CD4-positive, alpha-beta T cell treated with Interleukin-21 for 1 hour (primary cell): ENCODE measurements around the gene CAMKMT.

ENCODE experiments used
- DNase-seq: peaks from one replicate; pipeline ENCODE4 v3.0.0-alpha.2; 2020

The CAMKMT gene

DNA sequence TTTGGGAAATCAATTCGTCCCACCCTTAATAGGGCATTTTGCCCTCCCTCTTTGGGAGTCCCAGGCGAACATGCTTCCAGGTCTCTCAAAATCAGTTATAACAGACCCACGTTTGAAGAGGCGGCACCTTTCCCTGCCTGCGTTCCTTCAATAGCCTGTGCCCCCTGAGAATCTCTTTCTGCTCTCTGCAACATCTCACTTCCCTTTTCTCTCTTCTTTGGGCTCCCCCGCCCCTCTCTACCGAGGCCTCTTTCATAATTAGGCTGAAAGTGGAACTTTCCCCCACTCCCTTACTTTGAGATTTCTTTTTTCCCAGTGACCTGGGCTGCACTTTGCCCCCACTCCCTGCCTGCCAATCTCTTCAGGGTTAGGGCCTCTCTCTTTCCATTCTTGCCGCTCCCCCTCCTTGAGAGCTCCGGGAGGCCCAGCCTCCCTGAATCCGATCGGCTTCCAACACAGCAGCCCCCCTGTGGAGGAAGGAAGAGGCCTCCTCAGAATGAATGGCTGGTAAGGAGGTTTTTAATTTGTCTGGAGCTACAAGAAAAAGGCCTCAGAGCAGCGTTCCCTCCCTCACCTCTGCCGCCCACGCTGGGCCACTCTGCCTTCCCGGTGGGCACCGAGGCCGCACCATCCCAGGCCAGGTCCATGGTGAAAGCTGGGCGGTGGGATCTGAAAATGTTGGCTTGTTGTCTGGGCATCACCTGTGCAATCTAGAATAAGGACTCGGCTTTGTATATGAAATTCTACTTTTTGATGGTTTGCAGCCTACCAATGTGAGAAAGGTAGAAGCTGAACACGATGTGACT lies 417.1 kb downstream of the CAMKMT start:
- DNase-seq, result peak; percentile 9

DNA sequence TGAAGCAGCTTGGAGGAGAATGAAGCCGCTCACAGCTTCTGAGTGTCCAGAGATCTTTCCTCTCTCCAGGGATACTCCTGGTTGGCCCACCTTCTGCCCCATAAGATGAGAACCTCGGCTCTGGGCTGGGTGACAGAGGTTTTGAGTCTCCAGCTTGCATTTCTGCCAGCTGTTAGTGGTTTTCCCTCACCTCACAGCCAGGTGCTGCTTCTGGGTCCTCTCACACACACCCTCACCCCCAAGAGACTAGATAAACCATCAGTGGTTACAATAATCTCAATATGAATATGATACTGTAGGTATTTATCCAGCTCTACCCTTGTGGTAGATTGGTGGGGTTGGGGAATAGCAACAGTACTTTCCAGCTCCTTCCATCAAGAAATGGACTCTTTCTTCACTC lies 418.0 kb downstream of the CAMKMT start:
- no peak for DNase-seq

DNA sequence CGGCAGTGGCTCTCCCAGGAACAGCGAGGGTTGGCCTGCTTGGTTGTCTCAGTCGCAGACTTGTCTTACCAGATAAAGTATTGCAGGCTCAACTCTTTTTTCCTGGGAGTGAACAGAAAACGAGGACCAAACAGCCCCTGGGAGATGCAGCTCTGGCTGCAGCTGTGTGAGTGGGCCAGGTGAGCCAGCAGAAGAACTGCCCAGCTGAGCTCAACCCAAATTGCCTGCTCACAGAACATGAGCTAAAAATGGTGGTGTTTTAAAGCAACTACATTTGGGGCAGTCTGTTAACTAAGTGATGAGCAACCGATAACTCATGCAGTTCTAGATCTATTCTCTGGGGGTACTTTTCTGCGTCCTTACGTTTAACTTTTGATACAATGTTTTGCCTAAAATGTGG lies 418.7 kb downstream of the CAMKMT start:
- DNase-seq, result no peak

DNA sequence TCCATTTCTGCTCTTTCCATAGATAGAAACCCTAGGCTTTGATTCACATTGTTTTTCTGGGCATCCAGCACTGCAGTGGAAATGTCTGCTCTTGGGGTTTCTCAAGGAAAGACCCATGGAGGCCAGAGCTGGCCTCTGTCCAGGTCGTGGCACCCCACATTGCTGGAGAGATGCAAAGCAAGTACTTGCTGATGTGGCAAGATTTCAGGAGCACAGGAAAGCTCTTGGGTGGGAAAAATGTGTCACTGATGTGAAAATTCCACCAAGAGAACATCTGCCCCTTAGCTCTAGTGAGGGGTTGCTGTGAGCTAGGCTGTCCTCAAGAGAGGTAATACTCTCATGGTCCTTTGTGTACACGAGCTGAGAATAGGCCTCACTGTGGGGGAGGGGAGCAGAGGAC lies 423.7 kb downstream of the CAMKMT start:
- DNase-seq, result no peak

DNA sequence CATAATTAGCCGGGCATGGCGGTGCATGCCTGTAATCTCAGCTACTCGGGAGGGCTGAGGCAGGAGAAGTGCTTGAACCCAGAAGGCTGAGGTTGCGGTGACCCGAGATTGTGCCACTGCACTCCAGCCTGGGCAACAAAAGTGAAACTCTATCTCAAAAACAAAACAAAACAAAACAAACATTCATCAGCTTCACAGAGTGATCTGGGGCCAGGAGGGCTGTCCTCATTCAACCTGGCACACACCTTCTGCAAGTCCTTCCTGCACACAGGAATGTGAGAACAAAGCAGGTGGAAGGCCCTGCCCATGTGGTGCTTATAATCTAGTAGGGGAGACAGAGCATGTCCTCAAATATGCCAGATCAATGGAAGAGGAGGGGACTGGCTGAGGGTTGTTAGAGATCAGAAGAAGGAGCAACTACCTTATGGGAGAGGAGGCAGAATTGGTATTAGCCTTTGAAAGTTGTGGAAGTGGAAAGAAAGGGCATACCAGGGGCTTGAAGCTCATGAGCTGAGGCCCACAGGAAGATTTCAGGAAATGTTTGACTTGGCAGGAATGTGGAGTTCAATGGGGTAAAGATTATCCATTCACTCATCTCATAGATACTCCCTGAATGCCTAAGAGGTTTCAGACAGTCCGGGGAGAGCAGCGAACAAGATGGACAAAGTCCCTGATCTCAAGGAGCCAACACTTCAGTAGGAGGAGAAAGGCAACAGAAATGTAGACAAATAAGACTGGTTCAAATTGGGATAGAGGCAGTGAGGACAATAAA lies 424.5 kb downstream of the CAMKMT start:
- no peak for DNase-seq

DNA sequence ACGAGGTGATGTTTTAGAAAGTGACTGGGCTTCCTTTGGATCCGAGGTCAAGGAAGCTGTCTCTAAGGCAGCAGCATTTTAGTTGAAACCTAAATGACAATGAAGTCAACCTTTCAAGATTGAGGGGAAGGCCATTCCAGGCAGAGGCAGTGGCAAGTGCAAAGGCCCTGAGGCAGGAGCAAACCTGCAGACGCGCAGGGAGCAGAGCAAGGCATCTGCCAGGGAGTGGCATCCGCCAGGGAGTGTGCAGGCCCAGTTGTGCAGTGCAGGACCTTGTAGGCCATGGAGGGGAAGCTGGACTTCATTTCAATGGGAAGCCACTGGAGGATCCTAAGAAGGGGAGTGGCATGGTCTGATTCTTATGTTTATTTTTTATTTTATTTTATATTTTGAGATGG lies 425.1 kb downstream of the CAMKMT start:
- DNase-seq, result no peak

DNA sequence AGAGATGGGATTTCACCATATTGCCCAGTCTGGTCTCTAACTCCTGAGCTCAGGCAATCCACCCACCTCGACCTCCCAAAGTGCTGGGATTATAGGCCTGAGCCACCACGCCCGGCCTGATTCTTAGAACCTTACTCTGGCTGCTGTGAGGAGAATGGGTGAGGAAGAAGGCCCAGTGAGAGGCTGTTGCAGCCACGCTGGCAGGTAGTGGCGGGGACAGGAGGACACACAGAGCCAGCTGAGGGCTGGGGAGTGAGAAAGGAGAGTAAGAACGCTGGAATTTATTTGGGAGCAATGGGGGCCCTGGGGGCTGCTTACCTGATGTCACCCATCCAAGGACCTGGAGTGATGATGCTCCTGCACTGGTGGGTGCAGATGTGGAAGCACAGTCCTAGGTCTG lies 425.9 kb downstream of the CAMKMT start:
- DNase-seq, result no peak

DNA sequence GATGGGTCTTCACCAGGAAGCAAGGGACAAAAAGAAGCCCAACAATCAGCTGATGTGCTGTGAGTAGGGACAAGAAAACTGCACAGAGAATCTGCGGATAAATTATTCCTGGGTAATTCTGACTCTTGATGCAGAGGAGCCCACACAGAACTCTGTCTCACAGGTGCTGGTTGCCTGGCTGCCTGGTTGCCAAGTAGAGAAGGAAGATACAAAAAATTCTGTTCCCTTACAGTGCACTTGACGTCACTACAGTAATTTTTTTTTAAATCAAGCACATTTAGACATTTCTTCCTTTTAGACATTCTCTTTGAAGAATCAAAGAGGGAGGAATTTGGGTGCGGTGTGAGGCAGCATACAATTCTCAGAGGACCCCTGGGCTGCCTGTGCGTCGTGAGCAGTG lies 427.7 kb downstream of the CAMKMT start:
- DNase-seq, result no peak

DNA sequence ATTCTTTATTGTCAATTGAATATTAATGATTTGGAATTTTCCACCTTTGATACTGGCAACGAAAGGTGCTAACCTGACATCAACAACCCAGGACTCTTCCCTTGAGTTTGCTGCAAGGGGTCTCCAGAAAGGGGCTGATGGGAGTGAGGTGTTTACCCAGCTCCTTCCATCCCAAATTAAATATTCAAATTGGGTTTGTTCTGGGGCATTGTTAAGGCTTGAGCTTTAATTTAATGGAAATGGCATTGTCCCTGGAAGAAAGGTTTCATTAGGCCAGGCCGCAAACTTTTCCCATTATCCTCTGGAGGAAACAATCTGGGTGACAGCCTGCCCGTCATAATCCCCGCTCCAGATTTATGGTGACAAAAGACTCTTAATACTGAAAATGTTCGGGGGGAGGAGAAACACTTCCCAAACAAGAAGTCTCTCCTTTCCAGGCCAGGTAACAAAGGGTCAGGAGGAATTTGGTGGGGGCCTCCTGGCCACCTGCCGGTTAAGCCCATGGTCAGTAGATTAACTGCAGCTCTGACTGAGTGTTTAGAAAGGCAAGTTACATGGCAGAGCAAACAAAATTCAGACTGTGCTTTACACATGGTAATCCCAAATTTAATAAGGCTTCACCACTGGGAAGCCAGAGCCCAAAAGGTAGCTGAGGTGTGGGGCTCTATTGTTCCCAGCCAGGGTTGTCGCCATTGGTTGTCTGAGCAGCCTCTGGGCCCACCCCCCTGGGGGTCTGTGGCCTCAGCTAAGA lies 428.4 kb downstream of the CAMKMT start:
- no peak for DNase-seq

DNA sequence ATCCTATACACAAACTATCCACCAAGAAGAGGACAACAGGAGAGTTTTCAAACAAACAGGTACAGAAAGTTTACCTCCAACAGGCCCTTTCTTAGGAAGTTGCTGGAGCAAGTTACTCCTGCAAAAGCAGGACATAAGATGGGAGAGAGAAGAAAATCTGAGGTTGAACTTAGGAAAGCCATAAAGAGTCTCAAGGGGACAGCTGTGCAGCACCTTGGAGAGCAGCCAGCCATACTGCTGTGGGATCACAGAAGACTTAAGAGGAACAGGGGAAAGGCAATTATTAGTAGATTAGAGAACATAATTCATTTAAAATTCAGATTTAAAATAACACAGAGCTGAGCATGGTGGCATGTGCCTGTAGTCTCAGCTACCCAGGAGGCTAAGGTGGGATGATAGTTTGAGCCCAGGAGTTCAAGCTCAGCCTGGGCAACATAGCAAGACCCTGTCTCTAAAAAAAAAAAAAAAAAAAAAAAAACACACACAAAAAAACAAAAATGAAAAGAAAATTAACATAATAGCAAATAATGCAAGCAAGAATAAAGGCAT lies 431.6 kb downstream of the CAMKMT start:
- DNase-seq, result no peak

DNA sequence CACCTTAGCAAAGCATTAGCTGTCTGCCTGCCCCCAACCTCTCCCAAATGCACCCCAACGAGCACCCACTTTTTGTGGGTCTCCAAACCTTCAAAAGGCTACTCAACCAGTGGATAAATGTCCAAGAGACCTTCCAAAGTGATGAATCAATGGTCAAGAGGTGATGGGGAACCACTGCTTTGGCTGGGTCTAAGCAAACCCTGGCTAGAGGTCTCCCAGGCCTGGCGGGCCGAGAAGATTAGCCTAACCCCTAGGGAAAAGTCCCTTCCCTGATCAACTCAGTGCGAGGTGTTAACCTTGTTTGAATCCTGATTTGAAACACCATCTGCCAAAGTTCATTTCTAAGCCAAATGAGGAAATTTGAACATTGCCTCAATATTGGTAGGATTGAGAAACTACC lies 435.0 kb downstream of the CAMKMT start:
- DNase-seq, result no peak

DNA sequence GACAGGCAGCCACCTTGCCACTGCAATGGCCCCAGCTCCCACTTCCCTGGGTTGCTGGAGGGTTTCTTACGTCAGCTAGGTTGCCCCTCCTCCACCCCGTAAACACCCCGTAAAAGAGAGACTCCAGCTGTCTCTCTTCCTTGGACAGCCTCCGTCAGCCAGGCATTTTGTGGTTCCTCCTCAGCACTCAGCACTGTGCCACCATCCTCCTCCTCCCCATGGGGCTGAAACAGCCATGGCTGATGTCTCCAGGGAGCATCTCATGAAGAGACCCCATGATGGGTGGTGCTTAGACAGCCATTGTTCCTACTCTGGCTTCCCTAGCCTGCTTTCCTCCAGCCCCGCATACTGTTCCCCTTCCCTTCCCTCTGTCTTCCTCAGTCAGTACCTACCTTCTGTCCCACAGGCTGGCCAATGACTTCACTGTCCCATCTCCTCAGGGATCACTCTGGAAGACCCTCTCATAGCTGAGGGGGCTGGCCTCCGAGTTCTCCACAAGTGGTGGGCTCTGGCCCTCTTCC lies 436.5 kb downstream of the CAMKMT start:
- no peak for DNase-seq

DNA sequence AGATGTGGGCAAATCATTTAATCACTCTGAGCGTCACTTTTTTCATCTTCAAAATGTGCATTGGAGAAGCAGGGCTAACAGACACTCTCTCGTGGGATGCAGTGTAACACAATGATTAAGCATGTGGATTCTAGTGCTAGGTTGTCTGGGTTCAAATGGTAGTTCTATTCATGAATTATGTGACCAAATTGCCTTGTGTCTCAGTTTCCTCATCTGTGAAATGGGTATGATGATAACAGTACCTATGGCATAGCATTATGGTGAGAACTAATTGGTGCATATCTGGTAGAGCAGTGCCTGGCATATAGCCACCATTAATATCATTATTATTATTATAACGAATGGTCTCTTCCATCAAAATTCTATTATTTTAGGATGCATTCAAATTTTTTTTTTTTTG lies 437.4 kb downstream of the CAMKMT start:
- no peak for DNase-seq

DNA sequence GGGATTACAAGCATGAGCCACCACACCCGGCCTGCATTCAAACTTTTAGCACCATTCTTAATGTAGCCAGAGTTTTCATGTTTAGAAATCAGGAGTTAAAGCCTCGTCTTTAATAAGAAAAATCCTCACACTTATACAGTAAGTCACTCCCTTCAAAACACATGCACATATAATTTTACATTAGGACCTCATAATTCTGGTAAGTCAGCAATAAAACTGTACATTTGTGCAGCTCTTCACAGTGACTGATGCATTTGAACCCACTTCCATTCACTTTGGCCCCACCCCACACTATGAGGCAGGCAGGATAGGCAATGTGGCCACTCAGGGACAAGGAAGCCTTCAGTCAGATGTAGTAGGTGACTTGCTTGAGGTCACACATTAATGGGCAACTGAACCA lies 438.0 kb downstream of the CAMKMT start:
- DNase-seq, result no peak

DNA sequence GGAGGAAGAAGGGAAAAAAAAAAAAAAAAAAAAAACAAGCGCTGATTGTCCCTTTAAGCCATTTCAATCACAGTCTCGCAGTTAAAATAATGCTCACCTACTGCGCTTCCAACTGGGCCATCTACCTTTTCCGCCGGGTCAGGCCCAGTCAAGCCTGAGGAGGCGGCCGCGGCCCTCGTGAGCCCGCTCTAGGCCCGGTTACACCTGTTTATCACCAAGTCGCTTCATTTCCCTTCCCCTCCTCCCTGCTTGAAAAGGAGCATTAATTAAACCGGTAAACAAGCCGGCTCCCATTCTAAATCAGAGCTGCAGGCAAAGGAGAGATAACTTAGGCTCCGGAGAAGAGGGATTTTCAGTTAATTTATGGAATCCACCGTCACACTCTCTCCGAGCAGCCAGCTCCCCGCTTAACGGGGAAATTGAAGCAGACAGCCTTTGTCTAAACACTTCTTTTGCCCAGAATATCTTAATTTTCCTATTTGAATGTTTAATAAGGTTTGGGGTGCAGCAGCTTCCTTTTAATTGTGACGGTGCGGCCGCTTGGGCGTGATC lies 439.6 kb downstream of the CAMKMT start:
- DNase-seq, result no peak

DNA sequence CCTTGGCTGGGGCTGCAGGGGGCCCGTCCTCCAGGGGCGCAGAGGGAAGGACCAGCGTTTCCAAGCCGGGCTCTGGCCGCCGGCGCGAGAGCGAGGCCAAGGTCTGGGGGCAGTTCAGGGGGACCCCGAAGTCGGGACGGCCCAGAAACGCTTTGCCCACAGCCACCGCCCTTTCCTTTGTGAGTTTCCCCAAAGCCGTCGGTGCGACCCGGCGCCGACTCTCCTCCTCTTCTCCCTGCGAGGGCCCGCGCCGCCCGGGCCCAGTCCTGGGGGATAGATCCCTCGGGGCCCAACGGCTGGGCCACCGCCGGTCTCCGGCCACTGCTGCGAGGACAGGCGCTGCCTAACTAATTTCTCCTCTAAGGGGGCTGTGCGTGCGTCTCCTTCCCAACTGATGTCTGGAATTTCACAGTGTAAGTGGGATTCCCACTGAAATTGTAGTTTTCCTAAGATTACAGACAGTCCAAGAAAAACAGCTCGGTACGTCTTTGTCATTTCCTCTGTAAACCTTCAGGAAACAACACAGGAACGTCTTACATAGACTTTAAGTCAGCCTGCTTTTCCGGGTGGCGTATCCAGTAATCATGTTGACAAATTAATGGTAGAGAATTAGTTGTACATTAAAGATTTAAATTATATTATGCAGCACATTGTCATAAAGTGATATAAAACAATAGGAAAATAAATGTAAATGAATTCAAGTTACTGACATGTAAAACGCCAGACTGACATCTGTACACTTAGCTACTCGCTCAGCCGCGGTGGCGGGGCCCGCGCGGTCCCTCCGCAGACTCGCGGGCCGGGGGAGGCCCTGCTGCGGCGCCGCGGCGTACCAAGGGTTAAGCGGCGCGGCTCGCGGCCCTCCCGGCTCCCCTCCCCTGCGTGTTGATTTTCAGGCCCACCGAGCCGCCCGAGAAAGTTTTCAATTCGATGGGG lies 440.4 kb downstream of the CAMKMT start:
- DNase-seq, result no peak

DNA sequence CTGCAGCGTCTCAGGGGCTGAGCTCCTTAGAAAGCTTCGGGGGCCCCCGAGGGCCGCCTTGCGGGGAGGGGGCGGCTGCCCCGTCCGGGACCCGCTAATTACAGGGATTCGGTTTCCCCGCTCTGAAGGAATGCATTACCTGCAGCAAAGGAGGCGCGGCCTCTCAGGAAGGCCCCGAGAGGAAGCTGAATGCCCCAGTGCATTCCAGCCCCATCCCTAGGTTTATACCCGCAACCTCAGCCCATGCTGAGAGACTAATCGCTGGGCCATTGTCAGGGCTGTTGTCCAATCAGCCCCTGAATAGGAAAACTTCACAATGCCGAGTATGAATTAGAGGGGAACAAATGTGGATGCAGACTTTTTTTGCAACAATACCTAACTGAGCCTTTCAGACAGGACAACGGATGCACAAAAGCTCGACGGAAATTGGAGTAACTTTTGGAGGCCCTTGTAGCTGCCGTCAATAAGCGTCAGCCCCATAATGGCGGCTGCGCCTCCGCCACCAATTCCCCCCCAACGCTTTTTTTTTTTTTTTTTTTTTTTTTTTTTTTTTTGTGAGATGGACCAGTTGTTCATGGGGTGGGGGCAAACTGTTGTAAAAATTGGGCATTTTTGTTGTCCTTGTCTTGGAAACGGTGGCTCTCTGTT lies 441.2 kb downstream of the CAMKMT start:
- DNase-seq, result no peak

DNA sequence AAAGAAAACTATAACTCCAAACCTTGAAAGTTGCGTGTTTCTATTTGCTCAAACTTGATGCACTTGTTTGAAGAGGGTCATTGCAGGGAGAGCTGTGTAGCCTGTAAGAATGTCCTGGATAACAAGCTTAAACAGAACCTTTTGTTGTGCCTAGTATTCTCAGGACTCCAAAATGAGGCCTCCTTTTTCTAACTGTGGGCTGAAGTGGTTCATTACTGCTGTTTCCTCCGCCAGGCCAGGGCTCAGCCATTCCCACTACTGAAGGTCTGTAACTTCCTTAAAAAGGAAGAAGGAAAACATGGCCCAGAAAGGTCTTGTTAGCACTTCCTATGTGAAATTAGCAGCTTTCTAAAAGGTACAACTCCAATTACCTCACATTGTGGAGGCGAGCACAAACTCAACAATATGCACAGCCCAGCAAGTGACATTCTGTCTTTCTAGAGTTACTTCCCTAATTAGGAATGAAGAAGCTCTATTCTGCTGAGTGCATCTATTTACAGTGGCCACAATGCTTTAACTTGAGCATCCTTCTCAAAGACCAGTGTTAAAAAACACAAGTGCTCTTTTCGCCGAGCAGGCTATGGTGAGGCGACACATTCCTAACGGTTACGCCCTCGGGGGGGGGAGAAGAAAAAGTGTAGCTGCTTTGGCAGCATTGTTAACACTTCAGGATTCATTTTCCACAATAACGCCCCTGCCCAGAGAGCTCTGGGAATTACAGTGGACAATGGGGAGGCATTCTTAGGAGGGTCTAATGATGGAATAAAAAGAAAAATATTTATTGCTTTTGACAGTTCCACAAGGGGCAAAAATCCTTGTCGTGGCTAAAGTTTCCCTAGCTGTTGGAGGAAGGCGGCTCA lies 442.9 kb downstream of the CAMKMT start:
- DNase-seq, result no peak

DNA sequence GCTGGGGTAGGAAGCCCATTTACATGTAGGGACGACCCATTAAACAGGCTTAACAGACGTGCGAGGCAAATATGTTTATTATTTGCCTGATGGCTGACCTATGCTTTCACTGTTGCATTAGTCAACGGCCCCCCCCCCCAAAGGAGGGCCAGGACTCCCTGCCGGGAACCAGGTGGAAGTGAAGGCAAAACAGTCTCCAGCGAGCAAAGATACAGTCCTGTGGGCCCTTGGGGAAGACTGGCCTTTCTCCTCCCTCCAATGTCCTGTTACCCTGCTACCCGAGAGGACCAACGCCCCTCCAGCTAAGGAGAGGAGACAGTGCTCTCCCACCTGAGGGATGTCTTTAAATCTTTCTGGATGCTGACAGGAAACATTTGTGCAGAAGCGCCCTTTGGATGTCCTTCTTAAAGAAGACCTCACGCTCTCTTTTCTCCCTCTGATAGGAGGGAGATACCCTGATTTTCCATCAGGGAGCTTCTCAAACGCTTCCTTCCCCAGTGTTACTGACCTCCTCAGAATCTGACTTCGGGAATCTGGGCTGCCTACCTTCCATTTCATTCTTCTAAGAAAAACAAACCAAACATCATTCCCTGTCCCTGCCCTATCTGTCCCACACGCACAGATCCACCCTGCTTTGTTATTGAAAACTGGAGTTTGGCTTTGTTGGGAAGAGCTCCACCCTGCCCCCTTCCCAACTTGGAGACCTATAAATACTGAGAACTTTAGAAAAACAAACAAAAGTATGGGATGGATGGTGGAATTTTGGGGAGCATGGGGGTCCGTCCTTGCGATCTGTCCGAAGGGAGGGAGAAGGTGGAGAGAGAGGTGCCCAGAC lies 443.9 kb downstream of the CAMKMT start:
- no peak for DNase-seq
